ENCODE measurements around the gene SIT1.

The SIT1 gene

DNA sequence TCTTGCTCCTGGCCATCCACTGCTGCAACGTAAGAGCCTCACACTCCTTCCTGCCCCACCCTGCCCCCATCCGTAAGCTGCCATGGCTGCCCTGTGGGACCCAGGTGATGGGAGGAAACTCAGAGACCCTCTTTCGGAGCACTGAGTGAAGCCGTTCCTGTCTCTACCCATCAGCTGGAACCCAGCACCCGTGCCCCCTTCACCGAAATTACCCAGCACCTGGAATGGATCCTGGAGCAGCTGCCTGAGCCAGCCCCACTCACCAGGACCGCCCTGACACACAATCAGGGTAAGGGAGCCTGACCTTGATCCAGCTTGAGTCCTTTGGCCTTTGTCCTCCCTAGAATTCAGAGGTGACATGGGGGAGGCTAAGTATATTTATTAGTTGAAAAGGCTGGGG, 42.5 kb downstream of the SIT1 start:
- no peak for DNase-seq (ENCODE audit: low read depth in 2 of 2, low spot score in 1 of 2)

- DNase-seq (ENCODE audit: low read depth in 2 of 2, low spot score in 1 of 2) = no peak
Observed at GRCh38 chr9:35606726-35607125, 44.0 kb downstream of the SIT1 start.

GRCh38 chr9:35606138-35606504, 44.6 kb downstream of the SIT1 start:
- no peak for DNase-seq (ENCODE audit: low read depth in 2 of 2, low spot score in 1 of 2)

- peak in 1 of 2 donors; percentile 11 for DNase-seq (ENCODE audit: low read depth in 2 of 2, low spot score in 1 of 2)
Observed at GRCh38 chr9:35605351-35606137, 45.2 kb downstream of the SIT1 start.

- peak; percentile 57 to 64 for DNase-seq (ENCODE audit: low read depth in 2 of 2, low spot score in 1 of 2)
Observed at GRCh38 chr9:35604578-35605350, 46.0 kb downstream of the SIT1 start, which contains the start of gene TESK1. Gene TESK1, plus strand, starts transcription at chr9:35605262. Its CDS starts 358 bp downstream, at chr9:35605620.

DNA sequence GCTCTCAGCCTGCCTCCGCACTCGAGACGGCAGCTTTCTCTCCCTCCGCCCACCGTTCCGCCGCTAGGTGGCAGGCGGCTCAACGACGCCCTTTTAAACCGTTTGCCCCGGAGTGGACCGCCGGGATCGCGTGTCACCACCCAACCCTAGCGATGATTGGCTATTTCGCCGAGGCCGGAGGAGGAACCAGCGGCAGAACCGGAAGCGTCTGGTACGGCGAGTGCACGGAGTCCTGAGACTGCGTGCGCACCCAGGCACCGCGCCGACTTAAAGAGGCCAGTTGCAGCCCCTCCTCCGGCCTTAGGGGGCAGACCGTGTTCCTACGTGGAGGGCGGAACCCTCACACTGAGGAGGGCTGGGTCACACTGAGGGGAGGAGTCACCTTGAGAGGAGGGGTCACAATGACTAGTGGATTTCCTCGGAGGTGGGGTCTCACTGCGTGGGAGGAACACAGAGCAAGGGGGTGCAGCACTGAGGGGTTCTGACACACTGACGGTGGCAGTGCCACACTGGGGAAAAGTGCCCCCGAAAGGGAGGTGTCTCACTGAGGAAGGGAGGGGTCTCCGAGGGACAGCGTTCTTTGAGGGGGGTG, 46.6 kb downstream of the SIT1 start:
- DNase-seq (ENCODE audit: low read depth in 2 of 2, low spot score in 1 of 2) = peak; percentile 97 to 99

GRCh38 chr9:35603506-35603985, 47.2 kb downstream of the SIT1 start:
- DNase-seq (ENCODE audit: low read depth in 2 of 2, low spot score in 1 of 2) = no peak

DNA sequence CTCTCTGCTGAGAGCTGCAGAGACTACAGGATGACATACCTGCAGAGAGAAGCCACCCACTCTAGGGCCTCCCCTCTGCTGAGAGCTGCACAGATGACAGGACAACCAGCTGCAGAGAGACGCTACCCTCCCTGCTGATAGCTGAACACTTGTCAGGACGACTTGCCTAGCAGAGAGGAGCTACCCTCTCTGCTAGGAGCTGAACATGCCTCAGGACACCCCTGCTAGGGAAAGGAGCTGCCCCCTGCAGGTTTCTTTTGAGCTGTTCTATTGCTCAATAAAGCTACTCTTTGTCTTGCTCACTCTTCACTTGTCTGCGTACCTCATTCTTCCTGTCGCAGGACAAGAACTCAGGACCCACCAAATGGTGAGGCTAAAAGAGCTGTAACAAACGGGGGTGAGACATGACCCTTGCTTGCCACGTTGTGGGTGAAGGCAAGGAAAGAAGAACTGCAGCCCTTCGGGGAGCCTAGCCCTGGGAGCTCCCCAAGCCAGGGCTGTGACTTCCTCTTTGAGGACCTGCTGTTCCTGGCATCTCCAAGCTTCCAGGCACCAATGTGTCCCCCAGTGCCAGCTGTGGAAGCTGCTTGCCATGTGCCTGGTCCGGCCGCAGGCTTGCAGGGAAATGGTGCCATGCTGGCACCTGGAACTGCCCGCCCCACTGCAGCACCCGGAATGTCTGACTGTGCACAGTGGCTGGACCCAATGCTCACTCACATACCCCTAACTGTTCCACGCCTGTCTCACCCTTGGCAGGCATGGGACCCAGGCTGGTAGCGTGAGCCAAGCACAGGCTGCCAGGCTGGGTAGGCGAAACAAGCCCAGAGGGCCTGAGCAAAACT, 50.7 kb downstream of the SIT1 start:
- no peak for DNase-seq (ENCODE audit: low read depth in 2 of 2, low spot score in 1 of 2)

Measured in stimulated activated CD8-positive, alpha-beta memory T cell treated with anti-CD3 and anti-CD28 coated beads, Interleukin-4, amount 100 ng/mL, for 1 hour (primary cell).